ENCODE data around the gene HAAO.

GRCh38 chr2:42742740-42743658 lies 49.4 kb downstream of the HAAO start:
- TF ChIP-seq CTCF (IDR thresholded peaks at IDR 0.05; ENCODE audit: control extremely low read depth in 1 of 3, insufficient read depth in 1 of 3, low read depth in 1 of 3, low read length in 3 of 3) (0 out of 4 replicates have a peak, but pooled peaks of 1 of the 3 experiments have one; percentile 12), EGR1 (IDR thresholded peaks at IDR 0.05; ENCODE audit: borderline replicate concordance, low read depth, low read length) (no peak), POLR2A (IDR thresholded peaks at IDR 0.05; ENCODE audit: control extremely low read depth in 1 of 2, low read depth in 2 of 2, low read length in 2 of 2) (no peak), TBP (IDR thresholded peaks at IDR 0.05; ENCODE audit: low read depth, low read length) (no peak), GABPA (IDR thresholded peaks at IDR 0.05; ENCODE audit: borderline replicate concordance, insufficient read depth, low read length) (no peak), NANOG (IDR thresholded peaks at IDR 0.05; ENCODE audit: insufficient read depth, low read depth, low read length, poor library complexity, severe bottlenecking) (no peak)

All from H1 (cell line).